Ovary (tissue), 3 donors: ENCODE results near the gene SLFN11.

Experiments used
- POLR2A ChIP-seq: fragments of 450-650 bp; IDR thresholded peaks from one replicate; pipeline ENCODE4 v1.6.1; 2017; ENCODE audit warnings: antibody characterized with exemption, mild to moderate bottlenecking, moderate library complexity
- TF ChIP-seq, protein P1 (sequence below), 3 donors: fragments of 450-650 bp in 2 of 3; fragments of 200-600 bp in 1 of 3; IDR thresholded peaks; one replicate each; pipeline versions ENCODE4 v1.5.1 to v1.8.0; 2016 to 2022; ENCODE audit warnings: antibody characterized with exemption in 3 of 3, mild to moderate bottlenecking in 1 of 3
- donor health status: DM: no; HTN: no; CAD: no.

DNA sequence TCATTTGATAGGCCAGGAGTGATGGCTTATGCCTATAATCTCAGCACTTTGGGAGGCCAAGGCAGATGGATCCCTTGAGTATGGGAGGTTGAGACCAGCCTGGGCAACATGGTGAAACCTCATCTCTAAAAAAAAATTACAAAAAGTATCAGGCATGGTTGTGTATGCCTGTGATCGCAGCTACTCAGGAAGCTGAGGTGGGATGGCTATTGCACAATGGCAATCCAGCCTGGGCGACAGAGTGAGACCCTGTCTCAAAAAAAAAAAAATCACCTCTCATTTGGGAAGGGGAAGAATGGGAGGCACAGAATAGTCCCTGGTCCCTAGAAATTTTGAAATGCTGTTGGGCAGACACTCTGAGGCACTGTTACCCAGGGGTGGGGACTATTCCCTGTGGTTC, 35.2 kb downstream of the SLFN11 start:
- TF ChIP-seq, protein P1, sequence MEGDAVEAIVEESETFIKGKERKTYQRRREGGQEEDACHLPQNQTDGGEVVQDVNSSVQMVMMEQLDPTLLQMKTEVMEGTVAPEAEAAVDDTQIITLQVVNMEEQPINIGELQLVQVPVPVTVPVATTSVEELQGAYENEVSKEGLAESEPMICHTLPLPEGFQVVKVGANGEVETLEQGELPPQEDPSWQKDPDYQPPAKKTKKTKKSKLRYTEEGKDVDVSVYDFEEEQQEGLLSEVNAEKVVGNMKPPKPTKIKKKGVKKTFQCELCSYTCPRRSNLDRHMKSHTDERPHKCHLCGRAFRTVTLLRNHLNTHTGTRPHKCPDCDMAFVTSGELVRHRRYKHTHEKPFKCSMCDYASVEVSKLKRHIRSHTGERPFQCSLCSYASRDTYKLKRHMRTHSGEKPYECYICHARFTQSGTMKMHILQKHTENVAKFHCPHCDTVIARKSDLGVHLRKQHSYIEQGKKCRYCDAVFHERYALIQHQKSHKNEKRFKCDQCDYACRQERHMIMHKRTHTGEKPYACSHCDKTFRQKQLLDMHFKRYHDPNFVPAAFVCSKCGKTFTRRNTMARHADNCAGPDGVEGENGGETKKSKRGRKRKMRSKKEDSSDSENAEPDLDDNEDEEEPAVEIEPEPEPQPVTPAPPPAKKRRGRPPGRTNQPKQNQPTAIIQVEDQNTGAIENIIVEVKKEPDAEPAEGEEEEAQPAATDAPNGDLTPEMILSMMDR (IDR thresholded peaks at IDR 0.05) = no peak
- no peak for TF ChIP-seq POLR2A
